Endothelial cell (in vitro differentiated cells): Measurements from ENCODE around the gene SH3GL3. TPM values are rescaled to one million over a fixed set of nuclear protein-coding genes. Genes with fewer than 3 reads are reported as not detected.

Experiments used
- DNase-seq: peaks from one replicate; pipeline ENCODE4 v3.0.0; 2021; ENCODE audit warnings: low spot score
- H3K27ac Mint-ChIP-seq: one replicate; pipeline ENCODE4 v1.8.0; 2021; ENCODE audit warnings: mixed read lengths, inconsistent platforms; ENCODE audit not compliant: unreplicated experiment
- H3K27me3 Mint-ChIP-seq: one replicate; pipeline ENCODE4 v1.8.0; 2021; ENCODE audit warnings: mild to moderate bottlenecking, moderate library complexity, mixed read lengths, inconsistent platforms; ENCODE audit not compliant: unreplicated experiment
- H3K36me3 Mint-ChIP-seq: one replicate; pipeline ENCODE4 v1.8.0; 2021; ENCODE audit warnings: mild to moderate bottlenecking, low read depth, mixed read lengths, inconsistent platforms; ENCODE audit not compliant: unreplicated experiment
- H3K4me1 Mint-ChIP-seq: one replicate; pipeline ENCODE4 v1.8.0; 2021; ENCODE audit warnings: mild to moderate bottlenecking, mixed read lengths, inconsistent platforms; ENCODE audit not compliant: unreplicated experiment
- H3K4me3 Mint-ChIP-seq: one replicate; pipeline ENCODE4 v1.8.0; 2021; ENCODE audit warnings: mild to moderate bottlenecking, mixed read lengths, inconsistent platforms; ENCODE audit not compliant: unreplicated experiment
- H3K9me3 Mint-ChIP-seq: one replicate; pipeline ENCODE4 v1.8.0; 2021; ENCODE audit warnings: mixed read lengths, inconsistent platforms; ENCODE audit not compliant: unreplicated experiment
- CTCF ChIP-seq: fragments of 200-600 bp; sonication (generic); IDR thresholded peaks from one replicate; pipeline ENCODE4 v1.5.0; 2021; ENCODE audit warnings: antibody characterized with exemption; ENCODE audit not compliant: unreplicated experiment
- total RNA-seq: library from RNA; stranded (reverse); fragmentation: NEBNext Ultra II Directional; extraction: Animal tissue kit (Norgen Biotek cat#: 25700); gene quantifications from one replicate; pipeline ENCODE4 v1.2.1, GENCODE V29; 2021; ENCODE audit not compliant: unreplicated experiment

The SH3GL3 gene
- total RNA-seq, 1 donor from 2014 or later: 9.4 TPM

- no peak for DNase-seq
- Mint-ChIP-seq H3K27me3 (no peaks in the 10 kb centered on the region), H3K9me3 (no peaks in the 10 kb centered on the region), H3K27ac (no peak overlapping the region), H3K36me3 (no peaks in the 10 kb centered on the region), H3K4me3 (no peak overlapping the region), H3K4me1 (no peaks in the 10 kb centered on the region)
- TF ChIP-seq CTCF: no peak
Measured at GRCh38 chr15:83561661-83562060, 114.5 kb downstream of the SH3GL3 start.

DNA sequence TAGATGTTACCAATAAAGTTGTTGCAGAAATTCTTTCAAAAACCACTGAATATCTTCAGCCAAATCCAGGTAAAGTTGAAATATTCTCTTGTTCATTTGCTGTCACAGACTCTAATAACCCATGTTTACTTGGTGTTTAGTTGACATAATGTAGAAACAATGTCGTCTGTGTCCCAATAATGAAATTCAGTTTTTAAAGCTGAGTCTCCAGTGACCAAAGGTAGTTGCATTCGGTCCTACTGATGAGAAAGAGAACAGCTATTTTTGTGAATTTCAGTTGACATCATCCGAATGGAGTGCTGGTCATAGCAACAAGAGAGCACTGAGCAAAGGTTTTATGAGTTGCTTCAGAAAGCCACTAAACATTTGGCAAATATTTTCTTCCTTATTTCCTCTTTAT is 118.0 kb downstream of the SH3GL3 start:
- H3K27ac Mint-ChIP-seq: no peak overlapping the region
- no peak overlapping the region for H3K4me3 Mint-ChIP-seq

GRCh38 chr15:83565553-83566159 is 118.5 kb downstream of the SH3GL3 start:
- Mint-ChIP-seq H3K4me3 (no peak overlapping the region), H3K4me1 (no peaks in the 10 kb centered on the region), H3K27me3 (no peaks in the 10 kb centered on the region), H3K36me3 (no peaks in the 10 kb centered on the region), H3K27ac (no peak overlapping the region), H3K9me3 (no peaks in the 10 kb centered on the region)
- peak; percentile 26 for DNase-seq
- peak; percentile 71 for TF ChIP-seq CTCF

More for the DNA sequence above, 118.0 kb downstream of the SH3GL3 start:
- Mint-ChIP-seq H3K36me3 (no peaks in the 10 kb centered on the region), H3K27me3 (no peaks in the 10 kb centered on the region), H3K9me3 (no peaks in the 10 kb centered on the region), H3K4me1 (no peaks in the 10 kb centered on the region)
- no peak for TF ChIP-seq CTCF
- no peak for DNase-seq

DNA sequence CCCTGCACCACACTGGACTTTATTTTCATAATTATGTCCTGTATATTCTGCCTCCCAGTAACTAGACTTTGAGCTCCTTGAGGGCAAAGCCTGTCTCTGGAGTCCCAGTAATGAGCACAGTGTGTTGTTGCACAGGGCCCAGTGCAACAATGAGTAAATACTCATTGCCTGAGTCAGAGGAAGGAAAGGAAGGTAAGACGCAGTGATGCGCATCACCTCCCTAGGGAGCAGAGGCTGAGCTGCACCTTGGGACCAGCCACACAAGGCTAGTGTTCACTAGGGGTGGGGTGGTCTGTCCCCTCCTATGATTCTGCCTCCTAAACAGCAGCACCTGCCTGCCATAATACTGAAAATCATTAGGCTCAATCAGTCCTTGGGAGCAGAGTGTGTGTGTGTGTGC is 120.2 kb downstream of the SH3GL3 start:
- no peak for TF ChIP-seq CTCF
- H3K4me3 Mint-ChIP-seq: no peak overlapping the region
- no peaks in the 10 kb centered on the region for H3K36me3 Mint-ChIP-seq
- DNase-seq: no peak
- no peak overlapping the region for H3K27ac Mint-ChIP-seq
- H3K9me3 Mint-ChIP-seq: no peaks in the 10 kb centered on the region
- peaks cover 2% of the 10 kb centered on the region for H3K27me3 Mint-ChIP-seq
- H3K4me1 Mint-ChIP-seq: no peaks in the 10 kb centered on the region

GRCh38 chr15:83569341-83569740 is 122.2 kb downstream of the SH3GL3 start:
- Mint-ChIP-seq H3K36me3 (no peaks in the 10 kb centered on the region), H3K4me3 (no peak overlapping the region), H3K27me3 (peaks cover 2% of the 10 kb centered on the region), H3K9me3 (no peaks in the 10 kb centered on the region), H3K4me1 (peaks cover 2% of the 10 kb centered on the region), H3K27ac (no peak overlapping the region)
- DNase-seq: no peak
- TF ChIP-seq CTCF: no peak
